IMR-90 (cell line): ENCODE results near the gene SLC5A10. TPM values are rescaled to one million over a fixed set of nuclear protein-coding genes. Genes with fewer than 3 reads are reported as not detected.

Experiments used
- ATAC-seq: fragments of 200-7000 bp; cut with Tn5 transposase; 2 replicates; pipeline ENCODE4 v1.9.1; 2020; ENCODE audit warnings: low read depth, mild to moderate bottlenecking, moderate library complexity
- BruUV-seq: library from RNA; stranded (reverse); fragments of 400-500 nt; replicated peaks from 2 replicates; lab custom pipeline; 2021; lab: Mats Ljungman, UMichigan
- CTCF ChIA-PET: fragments of 300-600 bp; formaldehyde crosslinking; extraction: SDS; loops from one replicate; lab custom pipeline; 2021; ENCODE audit warnings: antibody characterized with exemption; lab: Yijun Ruan, JAX
- POLR2A ChIA-PET: fragments of 300-600 bp; sonication (Branson Sonifier 250); formaldehyde crosslinking; loops from one replicate; lab custom pipeline; 2022; ENCODE audit warnings: antibody characterized with exemption; ENCODE audit not compliant: unreplicated experiment; lab: Charles Lee
- DNase-seq: peaks from one replicate; pipeline ENCODE4 v3.0.0; 2013
- H2AFZ ChIP-seq: replicated peaks from 2 replicates; pipeline ENCODE3; 2013; ENCODE audit warnings: low read length, mild to moderate bottlenecking; ENCODE audit not compliant: poor library complexity
- H2AK5ac ChIP-seq: 2 replicates; pipeline ENCODE4 v1.6.1; 2013; ENCODE audit warnings: low read depth, low read length, inconsistent platforms
- H2AK9ac ChIP-seq: replicated peaks from 2 replicates; pipeline ENCODE3; 2013; ENCODE audit warnings: mild to moderate bottlenecking, low read depth, low read length, moderate library complexity; ENCODE audit not compliant: poor library complexity
- H2BK120ac ChIP-seq: 2 replicates; pipeline ENCODE4 v1.6.1; 2013; ENCODE audit warnings: low read depth, low read length, inconsistent platforms
- H2BK15ac ChIP-seq: 3 replicates; pipeline ENCODE4 v1.6.1; 2013; ENCODE audit warnings: low read depth, low read length, inconsistent platforms
- H2BK20ac ChIP-seq: 2 replicates; pipeline ENCODE4 v1.6.1; 2013; ENCODE audit warnings: low read depth, mild to moderate bottlenecking, inconsistent platforms, low read length, moderate library complexity
- H2BK5ac ChIP-seq: 2 replicates; pipeline ENCODE4 v1.6.1; 2013; ENCODE audit warnings: mild to moderate bottlenecking, low read depth, low read length, inconsistent platforms; ENCODE audit not compliant: poor library complexity, severe bottlenecking
- H3K14ac ChIP-seq: replicated peaks from 2 replicates; pipeline ENCODE4 v1.6.1; 2013; ENCODE audit warnings: low read depth, low read length, inconsistent platforms
- H3K18ac ChIP-seq: 2 replicates; pipeline ENCODE4 v1.6.1; 2013; ENCODE audit warnings: low read depth, low read length, control low read depth
- H3K23ac ChIP-seq: 2 replicates; pipeline ENCODE4 v1.6.1; 2013; ENCODE audit warnings: low read depth, low read length, inconsistent platforms
- H3K27ac ChIP-seq: 2 replicates; pipeline ENCODE4 v1.5.1; 2013; ENCODE audit warnings: mild to moderate bottlenecking, control low read depth, low read length; ENCODE audit not compliant: insufficient read depth
- H3K27me3 ChIP-seq: 2 replicates; pipeline ENCODE4 v1.6.1; 2013; ENCODE audit warnings: low read length; ENCODE audit not compliant: control insufficient read depth, insufficient read depth
- H3K36me3 ChIP-seq: 2 replicates; pipeline ENCODE4 v1.6.1; 2013; ENCODE audit warnings: low read length, mixed read lengths; ENCODE audit not compliant: control insufficient read depth, insufficient read depth
- H3K4ac ChIP-seq: 2 replicates; pipeline ENCODE4 v1.6.1; 2013; ENCODE audit warnings: low read depth, low read length, inconsistent platforms
- H3K4me1 ChIP-seq: 2 replicates; pipeline ENCODE4 v1.6.1; 2013; ENCODE audit warnings: low read length, mixed read lengths; ENCODE audit not compliant: control insufficient read depth, insufficient read depth
- H3K4me2 ChIP-seq: 2 replicates; pipeline ENCODE4 v1.6.1; 2013; ENCODE audit warnings: low read depth, mild to moderate bottlenecking, control low read depth, low read length, moderate library complexity
- H3K4me3 ChIP-seq: 2 replicates; pipeline ENCODE4 v1.5.1; 2013; ENCODE audit warnings: low read depth, mild to moderate bottlenecking, control low read depth, low read length, moderate library complexity; ENCODE audit not compliant: insufficient read depth
- H3K56ac ChIP-seq: 2 replicates; pipeline ENCODE4 v1.6.1; 2013; ENCODE audit warnings: low read length, inconsistent platforms; ENCODE audit not compliant: insufficient read depth; ENCODE audit errors: extremely low read depth
- H3K79me1 ChIP-seq, 2 experiments: 2 replicates each; pipeline ENCODE4 v1.6.1; 2013; ENCODE audit warnings: low read length in 2 of 2, inconsistent platforms in 1 of 2, low read depth in 1 of 2
- H3K9ac ChIP-seq: 2 replicates; pipeline ENCODE4 v1.6.1; 2013; ENCODE audit warnings: low read depth, low read length, control low read depth
- H3K9me1 ChIP-seq: 2 replicates; pipeline ENCODE4 v1.6.1; 2013; ENCODE audit warnings: low read length, inconsistent platforms; ENCODE audit not compliant: insufficient read depth
- H3K9me3 ChIP-seq: 2 replicates; pipeline ENCODE4 v1.6.1; 2013; ENCODE audit warnings: low read length; ENCODE audit not compliant: control insufficient read depth, insufficient read depth
- H4K20me1 ChIP-seq: 2 replicates; pipeline ENCODE4 v1.6.1; 2013; ENCODE audit warnings: low read length, inconsistent platforms; ENCODE audit not compliant: insufficient read depth
- H4K5ac ChIP-seq: 2 replicates; pipeline ENCODE4 v1.6.1; 2013; ENCODE audit warnings: mild to moderate bottlenecking, low read depth, low read length, control low read depth
- H4K8ac ChIP-seq, 2 experiments: 2 replicates each; pipeline ENCODE4 v1.6.1; 2013; ENCODE audit warnings: low read depth in 2 of 2, low read length in 2 of 2, control low read depth in 1 of 2, inconsistent platforms in 1 of 2
- H4K91ac ChIP-seq: 2 replicates; pipeline ENCODE4 v1.6.1; 2013; ENCODE audit warnings: low read depth, low read length, inconsistent platforms; ENCODE audit not compliant: insufficient read depth
- BHLHE40 ChIP-seq: fragments of 150-350 bp; IDR thresholded peaks from 2 replicates; pipeline ENCODE4 v1.6.1; 2016; ENCODE audit warnings: mild to moderate bottlenecking, low read depth, low read length
- CEBPB ChIP-seq: IDR thresholded peaks from 2 replicates; pipeline ENCODE4 v1.6.1; 2012; ENCODE audit warnings: low read depth, low read length, improper control_type of control experiment
- CHD1 ChIP-seq: IDR thresholded peaks from 2 replicates; pipeline ENCODE4 v1.6.1; 2012; ENCODE audit warnings: low read depth, low read length, improper control_type of control experiment
- FOS ChIP-seq: fragments of 150-350 bp; IDR thresholded peaks from 2 replicates; pipeline ENCODE4 v1.6.1; 2016; ENCODE audit warnings: low read depth, low read length
- MAFK ChIP-seq: IDR thresholded peaks from 2 replicates; pipeline ENCODE4 v1.6.1; 2012; ENCODE audit warnings: low read depth, low read length, improper control_type of control experiment
- MAZ ChIP-seq: IDR thresholded peaks from 2 replicates; pipeline ENCODE4 v1.6.1; 2012; ENCODE audit warnings: low read depth, mild to moderate bottlenecking, low read length, improper control_type of control experiment, moderate library complexity, borderline replicate concordance
- MXI1 ChIP-seq: IDR thresholded peaks from 2 replicates; pipeline ENCODE4 v1.6.1; 2012; ENCODE audit warnings: low read depth, mild to moderate bottlenecking, low read length, moderate library complexity, borderline replicate concordance
- NFE2L2 ChIP-seq: fragments of 150-350 bp; IDR thresholded peaks from 2 replicates; pipeline ENCODE4 v1.6.1; 2016; ENCODE audit warnings: low read depth, mild to moderate bottlenecking, low read length
- POLR2A ChIP-seq: IDR thresholded peaks from 2 replicates; pipeline ENCODE4 v1.6.1; 2012; ENCODE audit warnings: mild to moderate bottlenecking, low read depth, low read length
- RAD21 ChIP-seq: IDR thresholded peaks from 2 replicates; pipeline ENCODE4 v1.6.1; 2012; ENCODE audit warnings: low read length, improper control_type of control experiment
- RCOR1 ChIP-seq: IDR thresholded peaks from 2 replicates; pipeline ENCODE4 v1.6.1; 2012; ENCODE audit warnings: mild to moderate bottlenecking, low read length, improper control_type of control experiment; ENCODE audit not compliant: insufficient replicate concordance
- SMC3 ChIP-seq: fragments of 150-350 bp; IDR thresholded peaks from 2 replicates; pipeline ENCODE4 v1.6.1; 2016; ENCODE audit warnings: low read depth, mild to moderate bottlenecking, antibody characterized with exemption, low read length, moderate library complexity
- WGBS, 2 experiments: methylation state at CpG; one replicate each; pipeline versions ENCODE4 v1.1.5 to v1.1.7; 2013; ENCODE audit warnings: missing lambda C conversion rate in 2 of 2; ENCODE audit not compliant: insufficient read length in 1 of 2; ENCODE audit errors: extremely low coverage in 2 of 2; 5-methylcytosine and 5-hydroxymethylcytosine counted together
- dilution Hi-C: fragments of 300-500 bp; cut with HindIII; formaldehyde crosslinking; loops from one replicate; pipeline ENCODE4 v1.14.3; 2018; ENCODE audit warnings: low sequenced_read_pairs; ENCODE audit not compliant: unreplicated experiment
- in situ Hi-C: fragments of 300-500 bp; cut with MboI; formaldehyde crosslinking; loops from 3 replicates; pipeline ENCODE4 v1.14.3; 2019; ENCODE audit warnings: low sequenced_read_pairs, inconsistent platforms, mixed read lengths
- intact Hi-C: fragments of 100-400 bp; cut with micrococcal nuclease; formaldehyde crosslinking; loops from 2 replicates; pipeline ENCODE4 v1.10.0; 2022
- polyA plus RNA-seq, 3 experiments: library from polyadenylated mRNA; depleted of rRNA; stranded (reverse); fragments of >200 nt; gene quantifications; 2 replicates each; pipeline ENCODE4 v1.2.3, GENCODE V29; 2012; ENCODE audit warnings: low replicate concordance in 1 of 3
- total RNA-seq: library from RNA; depleted of rRNA; stranded (reverse); fragments of >200 nt; gene quantifications from 2 replicates; pipeline ENCODE4 v1.2.3, GENCODE V29; 2012
- TF ChIP-seq, protein P1 (sequence below): conservative IDR thresholded peaks from 2 replicates; pipeline ENCODE4 v1.5.1; 2012; ENCODE audit warnings: mild to moderate bottlenecking, low read depth, low read length, improper control_type of control experiment
- TF ChIP-seq, protein P2 (sequence below): fragments of 150-350 bp; IDR thresholded peaks from 2 replicates; pipeline ENCODE4 v1.6.1; 2017; ENCODE audit warnings: mild to moderate bottlenecking, antibody characterized with exemption, low read length, low read depth
- TF ChIP-seq, protein P3 (sequence below): fragments of 150-350 bp; IDR thresholded peaks from 2 replicates; pipeline ENCODE4 v1.6.1; 2016; ENCODE audit warnings: low read depth, mild to moderate bottlenecking, low read length, moderate library complexity, borderline replicate concordance

SLC5A10 gene
- total and polyA plus RNA-seq, 2 of the 4 experiments (the other 2 are of a cell fraction): not detected

DNA sequence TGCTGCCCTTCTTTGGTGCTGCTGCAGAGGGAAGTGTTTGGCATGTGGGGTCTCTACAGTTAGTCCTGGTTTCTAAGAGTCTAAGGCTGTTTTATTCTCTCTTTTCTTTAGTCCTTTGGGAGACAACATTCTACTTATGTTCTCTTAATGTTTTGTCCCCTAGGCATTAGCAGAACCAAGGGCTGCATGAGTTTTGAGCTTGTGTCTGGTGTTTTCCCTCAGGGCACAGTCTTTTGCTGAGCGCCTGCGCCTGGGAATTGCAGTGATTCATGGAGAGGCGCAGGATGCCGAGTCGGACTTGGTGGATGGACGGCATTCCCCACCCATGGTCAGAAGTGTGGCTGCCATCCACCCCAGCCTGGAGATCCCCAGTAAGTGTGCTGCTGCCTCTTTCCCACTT is 41.1 kb upstream of the SLC5A10 start:
- no peaks in the 10 kb centered on the region for H3K4me1 ChIP-seq
- H4K5ac ChIP-seq: no peak overlapping the region
- H2AK5ac ChIP-seq: no peak overlapping the region
- no peaks in the 10 kb centered on the region for H4K20me1 ChIP-seq
- POLR2A ChIA-PET: no interaction called here
- H2BK120ac ChIP-seq: no peak overlapping the region
- H3K18ac ChIP-seq: no peak overlapping the region
- no peak overlapping the region for H3K9ac ChIP-seq
- H3K56ac ChIP-seq: no peak overlapping the region
- no peak overlapping the region for H3K4ac ChIP-seq
- CTCF ChIA-PET: no interaction called here
- H2BK15ac ChIP-seq: no peak overlapping the region
- no peak overlapping the region for H3K4me2 ChIP-seq
- TF ChIP-seq SMC3 (no peak), MXI1 (no peak), NFE2L2 (no peak), CEBPB (no peak), MAZ (no peak), POLR2A (no peak), FOS (no peak), RAD21 (no peak), BHLHE40 (no peak), MAFK (no peak), CHD1 (no peak), RCOR1 (no peak)
- TF ChIP-seq, protein P1, sequence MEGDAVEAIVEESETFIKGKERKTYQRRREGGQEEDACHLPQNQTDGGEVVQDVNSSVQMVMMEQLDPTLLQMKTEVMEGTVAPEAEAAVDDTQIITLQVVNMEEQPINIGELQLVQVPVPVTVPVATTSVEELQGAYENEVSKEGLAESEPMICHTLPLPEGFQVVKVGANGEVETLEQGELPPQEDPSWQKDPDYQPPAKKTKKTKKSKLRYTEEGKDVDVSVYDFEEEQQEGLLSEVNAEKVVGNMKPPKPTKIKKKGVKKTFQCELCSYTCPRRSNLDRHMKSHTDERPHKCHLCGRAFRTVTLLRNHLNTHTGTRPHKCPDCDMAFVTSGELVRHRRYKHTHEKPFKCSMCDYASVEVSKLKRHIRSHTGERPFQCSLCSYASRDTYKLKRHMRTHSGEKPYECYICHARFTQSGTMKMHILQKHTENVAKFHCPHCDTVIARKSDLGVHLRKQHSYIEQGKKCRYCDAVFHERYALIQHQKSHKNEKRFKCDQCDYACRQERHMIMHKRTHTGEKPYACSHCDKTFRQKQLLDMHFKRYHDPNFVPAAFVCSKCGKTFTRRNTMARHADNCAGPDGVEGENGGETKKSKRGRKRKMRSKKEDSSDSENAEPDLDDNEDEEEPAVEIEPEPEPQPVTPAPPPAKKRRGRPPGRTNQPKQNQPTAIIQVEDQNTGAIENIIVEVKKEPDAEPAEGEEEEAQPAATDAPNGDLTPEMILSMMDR: no peak
- TF ChIP-seq, protein P2, sequence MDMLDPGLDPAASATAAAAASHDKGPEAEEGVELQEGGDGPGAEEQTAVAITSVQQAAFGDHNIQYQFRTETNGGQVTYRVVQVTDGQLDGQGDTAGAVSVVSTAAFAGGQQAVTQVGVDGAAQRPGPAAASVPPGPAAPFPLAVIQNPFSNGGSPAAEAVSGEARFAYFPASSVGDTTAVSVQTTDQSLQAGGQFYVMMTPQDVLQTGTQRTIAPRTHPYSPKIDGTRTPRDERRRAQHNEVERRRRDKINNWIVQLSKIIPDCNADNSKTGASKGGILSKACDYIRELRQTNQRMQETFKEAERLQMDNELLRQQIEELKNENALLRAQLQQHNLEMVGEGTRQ: no peak
- TF ChIP-seq, protein P3, sequence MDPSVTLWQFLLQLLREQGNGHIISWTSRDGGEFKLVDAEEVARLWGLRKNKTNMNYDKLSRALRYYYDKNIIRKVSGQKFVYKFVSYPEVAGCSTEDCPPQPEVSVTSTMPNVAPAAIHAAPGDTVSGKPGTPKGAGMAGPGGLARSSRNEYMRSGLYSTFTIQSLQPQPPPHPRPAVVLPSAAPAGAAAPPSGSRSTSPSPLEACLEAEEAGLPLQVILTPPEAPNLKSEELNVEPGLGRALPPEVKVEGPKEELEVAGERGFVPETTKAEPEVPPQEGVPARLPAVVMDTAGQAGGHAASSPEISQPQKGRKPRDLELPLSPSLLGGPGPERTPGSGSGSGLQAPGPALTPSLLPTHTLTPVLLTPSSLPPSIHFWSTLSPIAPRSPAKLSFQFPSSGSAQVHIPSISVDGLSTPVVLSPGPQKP: no peak
- H3K79me1 ChIP-seq: peaks cover 2 to 5% of the 10 kb centered on the region in 2 experiments; a peak in 1 of 4 replicates
- H2AK9ac ChIP-seq: no peak overlapping the region
- no CpG with 5 or more reads among the region's 6 CpGs for WGBS, 2 experiments
- no peak overlapping the region for H2AFZ ChIP-seq
- in situ Hi-C loops (no loop called here), dilution Hi-C loops (no loop called here), intact Hi-C loops (no loop called here)
- no peak overlapping the region for H2BK5ac ChIP-seq
- no peaks in the 10 kb centered on the region for H3K9me3 ChIP-seq
- H3K27ac ChIP-seq: no peak overlapping the region
- ATAC-seq (no peak), DNase-seq (no peak)
- no peak overlapping the region for H2BK20ac ChIP-seq
- H3K4me3 ChIP-seq: no peak overlapping the region
- H3K14ac ChIP-seq: no peak overlapping the region
- no peak overlapping the region for H4K91ac ChIP-seq
- peaks cover 21% of the 10 kb centered on the region for H3K36me3 ChIP-seq
- H3K27me3 ChIP-seq: no peaks in the 10 kb centered on the region
- H3K23ac ChIP-seq: no peak overlapping the region
- BruUV-seq: no TSS peak
- H4K8ac ChIP-seq: no peak overlapping the region
- H3K9me1 ChIP-seq: peaks cover 3% of the 10 kb centered on the region; the same call in 1 of the 2 replicates
